22Rv1 (cell line): ENCODE measurements around the gene APBB2.

Experiments
- H3K27ac ChIP-seq: fragments of 450-650 bp; 2 replicates; pipeline ENCODE4 v1.5.1; 2017
- CTCF ChIP-seq: fragments of 450-650 bp; IDR thresholded peaks from 2 replicates; pipeline ENCODE4 v1.5.1; 2017; ENCODE audit warnings: mild to moderate bottlenecking
- ZFX ChIP-seq: fragments of 450-650 bp; IDR thresholded peaks from 2 replicates; pipeline ENCODE4 v1.6.1; 2017; ENCODE audit warnings: antibody characterized with exemption, borderline replicate concordance

Gene APBB2

GRCh38 chr4:41169256-41169800, 45.0 kb downstream of the APBB2 start:
- H3K27ac ChIP-seq: no peak overlapping the region

GRCh38 chr4:41167191-41167590, 47.2 kb downstream of the APBB2 start:
- TF ChIP-seq CTCF (no peak), ZFX (no peak)

More at GRCh38 chr4:41169256-41169800, 45.0 kb downstream of the APBB2 start:
- TF ChIP-seq ZFX (no peak), CTCF (no peak)

GRCh38 chr4:41164405-41164804, 49.9 kb downstream of the APBB2 start:
- H3K27ac ChIP-seq: no peak overlapping the region
- TF ChIP-seq CTCF: no peak
- TF ChIP-seq ZFX: no peak

More at GRCh38 chr4:41167191-41167590, 47.2 kb downstream of the APBB2 start:
- H3K27ac ChIP-seq: no peak overlapping the region

- H3K27ac ChIP-seq: no peak overlapping the region
- TF ChIP-seq CTCF (no peak), ZFX (no peak)
Observed at GRCh38 chr4:41161355-41161754, 53.0 kb downstream of the APBB2 start.

- TF ChIP-seq CTCF (no peak), ZFX (no peak)
- H3K27ac ChIP-seq: no peak overlapping the region
Observed at GRCh38 chr4:41160856-41161255, 53.5 kb downstream of the APBB2 start.

- H3K27ac ChIP-seq: no peak overlapping the region
- TF ChIP-seq CTCF (no peak), ZFX (no peak)
Observed at GRCh38 chr4:41160012-41160789, 54.1 kb downstream of the APBB2 start.

- TF ChIP-seq CTCF (no peak), ZFX (no peak)
- no peak overlapping the region for H3K27ac ChIP-seq
Observed at GRCh38 chr4:41158756-41159155, 55.6 kb downstream of the APBB2 start.
